Testis (tissue), 2 donors: ENCODE measurements around the gene TMEM238.

ENCODE experiments used
- POLR2A ChIP-seq: fragments of 450-650 bp; IDR thresholded peaks from one replicate; pipeline ENCODE4 v1.6.1; 2017; ENCODE audit warnings: antibody characterized with exemption, mild to moderate bottlenecking, moderate library complexity
- TF ChIP-seq, protein P1 (sequence below), 3 experiments: fragments of 450-650 bp in 2 of 3; fragments of 200-600 bp in 1 of 3; sonication (generic) in 1 of 3; IDR thresholded peaks; one replicate each; pipeline ENCODE4 v1.5.1; 2016 to 2019; ENCODE audit warnings: antibody characterized with exemption in 3 of 3, mild to moderate bottlenecking in 2 of 3, moderate library complexity in 1 of 3

DNA sequence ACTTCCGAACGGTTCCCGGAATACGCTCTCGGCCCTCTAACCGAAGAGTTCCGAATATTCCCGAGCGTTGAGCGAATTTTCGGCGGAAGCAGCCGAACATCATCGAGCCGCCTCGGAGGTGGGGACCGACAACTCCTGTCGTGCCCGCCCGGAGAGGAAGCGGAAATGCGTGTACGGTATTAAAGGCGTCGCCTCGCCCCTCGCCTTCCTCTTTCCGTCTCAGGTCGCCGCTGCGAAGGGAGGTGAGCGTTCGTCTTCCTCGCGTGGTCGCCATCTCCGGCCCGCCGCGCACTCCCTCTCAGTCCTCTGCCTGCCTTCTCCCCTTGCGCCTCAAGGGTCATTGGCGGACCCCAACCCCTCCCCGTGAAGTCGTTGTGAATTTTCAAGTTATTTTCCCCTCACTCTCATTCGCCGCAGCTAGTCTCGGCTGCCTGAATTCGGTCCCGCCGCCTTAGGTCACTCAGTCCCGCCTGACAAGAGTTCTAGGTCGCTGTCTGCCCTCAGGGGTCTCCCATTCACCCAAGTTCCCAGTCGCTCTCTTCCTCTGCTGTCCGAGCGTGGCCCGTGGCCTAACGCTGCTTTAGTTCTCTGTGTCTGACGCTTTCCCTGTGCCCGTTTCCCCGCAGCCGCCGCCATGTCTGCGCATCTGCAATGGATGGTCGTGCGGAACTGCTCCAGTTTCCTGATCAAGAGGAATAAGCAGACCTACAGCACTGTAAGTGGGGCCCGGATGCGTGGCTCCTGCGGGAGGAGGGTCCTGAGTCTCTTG, 1.8 kb upstream of the TMEM238 start, which contains the start of gene RPL28:
- TF ChIP-seq, protein P1, sequence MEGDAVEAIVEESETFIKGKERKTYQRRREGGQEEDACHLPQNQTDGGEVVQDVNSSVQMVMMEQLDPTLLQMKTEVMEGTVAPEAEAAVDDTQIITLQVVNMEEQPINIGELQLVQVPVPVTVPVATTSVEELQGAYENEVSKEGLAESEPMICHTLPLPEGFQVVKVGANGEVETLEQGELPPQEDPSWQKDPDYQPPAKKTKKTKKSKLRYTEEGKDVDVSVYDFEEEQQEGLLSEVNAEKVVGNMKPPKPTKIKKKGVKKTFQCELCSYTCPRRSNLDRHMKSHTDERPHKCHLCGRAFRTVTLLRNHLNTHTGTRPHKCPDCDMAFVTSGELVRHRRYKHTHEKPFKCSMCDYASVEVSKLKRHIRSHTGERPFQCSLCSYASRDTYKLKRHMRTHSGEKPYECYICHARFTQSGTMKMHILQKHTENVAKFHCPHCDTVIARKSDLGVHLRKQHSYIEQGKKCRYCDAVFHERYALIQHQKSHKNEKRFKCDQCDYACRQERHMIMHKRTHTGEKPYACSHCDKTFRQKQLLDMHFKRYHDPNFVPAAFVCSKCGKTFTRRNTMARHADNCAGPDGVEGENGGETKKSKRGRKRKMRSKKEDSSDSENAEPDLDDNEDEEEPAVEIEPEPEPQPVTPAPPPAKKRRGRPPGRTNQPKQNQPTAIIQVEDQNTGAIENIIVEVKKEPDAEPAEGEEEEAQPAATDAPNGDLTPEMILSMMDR (IDR thresholded peaks at IDR 0.05), result no peak
- TF ChIP-seq POLR2A, result peak; percentile 89
